RCC 7860 (cell line): ENCODE results near the gene CCDC146.
"Not testable (repeated sequence)": the region's sequence is repeated elsewhere in the genome, so short reads cannot be mapped to it uniquely, and the experiment has no call there.

Experiments
- DNase-seq: peaks from one replicate; pipeline ENCODE4 v3.0.0-alpha.2; 2015; ENCODE audit warnings: low spot score
- FAIRE-seq: peaks from 2 replicates; lab custom pipeline; 2012; peaks lifted over from hg19 to GRCh38; lab: Jason Lieb, UNC

Gene CCDC146

GRCh38 chr7:77188731-77189437, 66.5 kb downstream of the CCDC146 start:
- no peak for DNase-seq
- no peak for FAIRE-seq

GRCh38 chr7:77197141-77197540, 74.7 kb downstream of the CCDC146 start:
- FAIRE-seq: no peak
- DNase-seq: no peak

DNA sequence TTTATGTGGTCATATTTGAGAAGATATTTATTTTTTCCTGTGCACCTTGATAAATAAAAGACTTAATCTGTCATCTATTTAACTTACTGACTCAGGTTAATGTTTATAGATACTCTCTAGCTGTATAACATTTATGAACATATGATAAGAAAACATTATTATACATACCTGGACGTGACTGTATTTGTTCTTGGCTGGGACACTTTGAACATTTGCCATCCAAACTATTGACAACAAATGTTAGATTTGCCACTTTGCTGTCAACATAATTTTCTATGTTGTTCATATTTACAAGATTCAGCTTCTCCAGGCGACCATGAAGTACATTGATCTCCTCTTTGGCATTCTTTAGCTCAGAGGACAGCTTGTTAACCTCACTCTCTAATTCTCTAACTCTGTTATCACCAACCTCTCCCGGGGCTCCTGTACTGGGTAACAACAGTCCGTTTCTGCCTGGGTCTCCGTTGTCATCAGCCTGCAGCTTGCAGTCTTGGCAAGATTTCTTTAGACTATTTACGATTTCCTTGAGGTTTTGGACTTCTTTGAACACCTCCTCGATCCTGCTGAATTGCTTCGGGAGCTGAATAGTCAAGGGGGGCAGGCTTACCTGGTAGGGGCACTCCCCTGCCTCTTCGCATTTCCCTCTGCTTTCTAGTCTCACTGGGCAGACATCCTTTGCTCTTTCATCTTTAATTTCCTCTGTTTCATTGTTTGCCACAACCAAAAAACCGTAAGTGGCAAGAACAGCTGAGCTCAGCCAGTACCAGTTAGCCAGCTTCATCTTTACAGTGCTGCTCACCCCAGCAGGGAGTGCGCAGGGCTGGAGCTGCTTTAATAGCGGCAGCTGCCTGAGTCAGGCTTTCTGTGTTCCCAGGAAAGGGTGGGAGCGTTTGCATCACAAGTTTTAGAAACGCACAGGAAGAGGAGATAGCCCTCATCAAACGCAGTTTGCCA, 76.9 kb downstream of the CCDC146 start, which contains the start of gene FGL2:
Gene FGL2, minus strand, starts transcription at position 807 of the 954 bp plus-strand sequence. Its CDS starts 26 bp downstream, at position 781.
- FAIRE-seq: no peak
- no peak for DNase-seq

DNA sequence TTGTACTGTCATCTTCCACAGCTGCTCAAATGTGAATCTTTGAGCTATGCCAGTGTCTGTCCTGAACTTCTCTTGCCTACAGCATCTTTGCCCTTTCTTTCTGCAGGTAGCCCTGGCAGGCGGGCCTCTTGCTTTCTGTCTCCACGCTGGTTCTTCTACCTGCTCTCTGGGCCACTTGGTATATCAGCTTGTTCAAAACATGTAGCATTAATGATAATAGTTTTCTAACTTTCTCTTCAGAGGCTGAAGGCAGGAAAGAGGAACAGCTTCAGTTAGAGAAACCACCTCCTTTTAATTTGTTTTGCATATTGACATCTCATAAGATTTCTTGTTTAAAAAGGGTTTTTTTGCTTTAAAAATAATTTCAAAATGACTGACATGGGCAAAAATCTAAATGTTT, 78.1 kb downstream of the CCDC146 start:
- FAIRE-seq (no peak), DNase-seq (no peak)

DNA sequence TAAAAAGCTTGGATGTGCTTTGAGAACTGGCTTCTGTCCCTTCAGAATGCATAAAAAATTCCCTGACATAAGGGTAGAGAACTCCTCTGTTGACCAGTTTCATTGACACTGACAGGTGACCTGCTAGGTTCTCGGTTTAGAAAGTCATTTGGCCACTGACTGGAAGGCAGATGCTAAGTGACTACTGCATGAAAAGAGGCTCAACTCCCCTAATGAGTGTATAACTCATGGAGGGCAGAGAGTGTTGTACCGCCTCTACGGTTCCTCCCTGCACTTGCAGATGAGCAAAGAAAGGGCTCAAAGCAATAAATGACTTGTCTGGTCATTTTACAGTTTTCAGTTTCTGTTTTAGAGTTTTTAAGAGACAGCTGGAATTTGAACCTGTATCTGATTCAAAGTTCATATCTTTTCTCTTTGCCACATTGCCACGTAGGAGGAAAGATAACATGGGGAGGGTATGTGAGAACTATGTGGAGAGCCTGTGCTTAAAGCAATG, 80.1 kb downstream of the CCDC146 start:
- FAIRE-seq (no peak), DNase-seq (no peak)

- DNase-seq (no peak), FAIRE-seq (no peak)
Measured at GRCh38 chr7:77205706-77206105, 83.3 kb downstream of the CCDC146 start.

- FAIRE-seq (no peak), DNase-seq (no peak)
Measured at GRCh38 chr7:77208416-77208815, 86.0 kb downstream of the CCDC146 start.

DNA sequence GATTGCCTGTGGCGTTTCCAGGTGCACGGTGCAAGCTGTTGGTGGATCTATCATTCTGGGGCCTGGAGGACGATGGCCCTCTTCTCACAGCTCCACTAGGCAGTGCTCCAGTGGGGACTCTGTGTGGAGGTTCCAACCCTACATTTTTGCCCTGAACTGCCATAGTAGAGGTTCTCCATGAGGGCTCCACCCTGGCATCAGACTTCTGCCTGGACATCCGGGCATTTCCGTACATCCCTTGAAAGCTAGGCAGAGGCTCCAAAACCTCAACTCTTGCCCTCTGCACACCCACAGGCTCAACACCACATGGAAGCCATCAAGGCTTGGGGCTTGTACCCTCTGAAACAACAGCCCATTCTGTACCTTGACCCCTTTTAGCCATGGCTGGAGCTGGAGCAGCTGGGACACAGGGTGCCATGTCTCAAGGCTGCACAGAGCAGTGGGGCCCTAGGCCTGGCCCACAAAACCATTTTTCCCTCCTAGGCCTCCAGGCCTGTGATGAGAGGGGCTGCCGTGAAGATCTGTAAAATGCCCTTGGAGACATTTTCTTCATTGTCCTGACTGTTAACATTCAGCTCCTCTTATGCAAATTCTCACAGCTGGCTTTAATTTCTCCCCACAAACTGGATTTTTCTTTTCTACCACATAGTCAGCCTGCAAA, 87.2 kb downstream of the CCDC146 start:
- DNase-seq (no peak), FAIRE-seq (no peak)

DNA sequence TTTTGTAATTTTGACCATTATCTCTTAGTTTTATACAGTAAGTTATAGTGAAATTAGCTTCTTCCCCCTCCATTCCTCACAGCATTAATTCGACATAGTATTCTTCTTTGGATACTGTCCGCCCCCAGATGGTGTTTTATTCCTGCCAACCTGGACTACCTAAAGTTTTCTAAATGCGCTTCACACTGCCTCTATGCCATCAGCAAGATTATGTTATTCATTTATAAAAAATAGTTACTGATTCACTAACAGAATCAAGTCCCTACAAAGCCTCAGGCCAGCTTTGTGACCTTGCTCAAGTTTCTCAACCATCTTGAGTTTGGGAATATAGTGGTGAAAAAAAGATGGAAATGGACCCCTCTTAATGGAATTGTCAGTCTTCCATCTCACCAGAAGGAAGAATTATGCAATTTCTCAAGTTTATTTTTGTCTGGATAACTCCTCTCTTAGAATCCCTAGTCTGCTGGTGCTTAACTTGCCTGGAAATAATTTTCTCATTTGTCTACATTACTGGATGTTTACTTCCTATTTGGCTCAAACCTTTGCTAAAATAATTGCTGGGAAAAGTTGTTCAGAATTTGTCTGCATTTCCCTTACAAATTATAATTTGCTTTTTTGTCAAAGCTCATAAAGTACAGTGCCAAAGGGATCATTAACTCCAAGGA, 93.9 kb downstream of the CCDC146 start:
- no peak for FAIRE-seq
- DNase-seq: no peak

DNA sequence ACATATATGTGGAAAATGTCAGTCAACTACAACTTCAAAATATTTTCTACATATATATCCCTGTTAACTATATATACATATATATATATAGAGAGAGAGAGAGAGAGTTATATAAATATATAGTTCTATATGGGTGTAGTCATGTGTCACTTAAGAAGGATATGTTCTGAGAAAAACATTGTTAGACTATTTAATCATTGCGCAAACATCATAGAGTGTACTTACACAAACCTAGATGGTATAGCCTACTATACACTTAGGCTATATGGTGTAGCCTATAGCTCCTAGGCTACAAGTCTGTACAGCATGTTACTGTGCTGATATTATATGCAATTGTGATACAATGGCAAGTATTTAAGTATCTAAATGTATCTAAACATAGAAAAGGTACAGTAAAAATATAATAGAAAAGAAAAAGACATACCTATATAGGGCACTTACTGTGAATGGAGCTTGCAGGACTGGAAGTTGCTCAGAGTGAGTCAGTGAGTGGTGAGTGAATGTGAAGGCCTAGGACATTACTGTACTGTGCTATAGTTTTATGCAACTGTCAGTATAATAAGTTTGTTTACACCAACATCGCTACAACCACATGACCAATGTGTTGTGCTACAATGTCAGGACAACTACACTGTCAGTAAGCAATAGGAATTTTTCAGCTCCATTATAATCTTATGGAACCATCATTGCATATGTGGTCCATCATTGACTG, 95.2 kb downstream of the CCDC146 start:
- FAIRE-seq (no peak), DNase-seq (no peak)

- FAIRE-seq: not testable (repeated sequence)
Measured at GRCh38 chr7:77219701-77220331, 97.4 kb downstream of the CCDC146 start.

GRCh38 chr7:77222065-77222464, 99.7 kb downstream of the CCDC146 start:
- DNase-seq (no peak), FAIRE-seq (no peak)

More at GRCh38 chr7:77219701-77220331, 97.4 kb downstream of the CCDC146 start:
- DNase-seq: not testable (repeated sequence)

DNA sequence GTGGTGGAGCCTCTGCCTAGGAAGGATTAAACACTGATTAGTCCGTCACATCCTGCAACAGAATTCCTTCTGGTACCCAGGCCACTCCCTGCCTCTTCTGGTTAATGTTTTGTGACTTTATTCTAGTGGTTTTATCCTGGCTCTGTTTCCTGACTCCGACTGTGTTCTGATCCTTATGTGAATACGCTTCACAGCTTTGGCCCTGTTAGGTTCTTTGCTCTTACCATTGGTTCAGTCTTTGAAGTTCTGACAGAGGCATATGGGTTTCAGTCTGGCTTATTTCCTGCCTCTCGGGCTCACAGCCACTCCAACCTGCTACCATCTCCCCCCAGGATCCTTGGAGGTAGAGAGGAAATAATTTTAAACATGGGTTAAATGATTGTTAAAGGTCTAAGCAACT, 100.4 kb downstream of the CCDC146 start:
- FAIRE-seq: no peak
- DNase-seq: no peak

- FAIRE-seq (no peak), DNase-seq (no peak)
Measured at GRCh38 chr7:77223261-77223660, 100.8 kb downstream of the CCDC146 start.

GRCh38 chr7:77226357-77226839, 104.0 kb downstream of the CCDC146 start:
- FAIRE-seq: no peak
- no peak for DNase-seq

- not testable (repeated sequence) for DNase-seq, FAIRE-seq
Measured at GRCh38 chr7:77228795-77229194, 106.4 kb downstream of the CCDC146 start.

- FAIRE-seq (no peak), DNase-seq (no peak)
Measured at GRCh38 chr7:77232467-77232866, 110.1 kb downstream of the CCDC146 start.

GRCh38 chr7:77235276-77235675, 112.9 kb downstream of the CCDC146 start:
- DNase-seq: no peak
- FAIRE-seq: no peak

DNA sequence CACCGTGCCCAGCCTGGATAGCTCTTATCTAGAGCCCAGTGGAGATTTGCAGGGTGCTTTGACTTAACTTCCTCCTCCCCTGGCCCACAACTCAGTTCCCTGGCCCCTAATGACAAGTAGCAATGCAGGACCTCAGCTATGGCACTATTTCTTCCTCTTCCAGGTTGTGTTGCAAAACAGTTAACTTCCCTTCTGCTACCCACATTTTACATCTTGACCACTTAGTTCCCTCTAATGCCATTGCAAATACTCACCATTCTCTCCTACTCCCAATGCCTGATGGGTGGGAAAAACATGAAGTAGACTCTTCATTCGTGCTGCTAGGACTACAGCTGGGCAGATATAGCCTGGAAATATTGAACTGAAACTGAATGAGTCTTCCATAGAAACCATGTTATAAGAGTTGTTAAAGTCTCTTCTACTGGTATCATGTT, 116.3 kb downstream of the CCDC146 start:
- DNase-seq (no peak), FAIRE-seq (no peak)
